Measurements from ENCODE around the gene OVOL3. TPM values are rescaled to one million over a fixed set of nuclear protein-coding genes. Genes with fewer than 3 reads are reported as not detected.

The OVOL3 gene
- not detected for total RNA-seq
- polyA plus RNA-seq = not detected

GRCh38 chr19:36110487-36111199 is at the start of gene OVOL3:
Gene OVOL3 (plus strand): TSS chr19:36111143. CDS start chr19:36111203, 60 bp downstream.
- H3K4me1 ChIP-seq (ENCODE audit: control insufficient read depth in 4 of 4, insufficient read depth in 4 of 4, low read length in 3 of 4) = peaks cover 5 to 14% (median 8%) of the 10 kb centered on the region in 4 donors
- H3K9ac ChIP-seq (ENCODE audit: low read depth in 1 of 2, low read length in 2 of 2) = no peak within 1 kb of the TSS
- H3K27ac ChIP-seq (ENCODE audit: low read depth in 1 of 2, low read length in 2 of 2) = no peak within 1 kb of the TSS
- H3K9me3 ChIP-seq (ENCODE audit: control insufficient read depth in 4 of 4, low read length in 3 of 4) = no peaks in the 10 kb centered on the region
- no peaks in the 10 kb centered on the region for H3K27me3 ChIP-seq (ENCODE audit: control insufficient read depth in 4 of 4, insufficient read depth in 4 of 4, low read length in 3 of 4)
- WGBS = 97% methylated on average over 1 of the region's 1 CpG
- H3K4me3 ChIP-seq (ENCODE audit: low read depth in 1 of 3, low read length in 3 of 3) = no peak within 1 kb of the TSS
- DNase-seq (ENCODE audit: low spot score) = no peak
- TF ChIP-seq HNF4A (conservative IDR thresholded peaks at IDR 0.05) = no peak
- TF ChIP-seq JUND (IDR thresholded peaks at IDR 0.05) = no peak
- TF ChIP-seq TAF1 (conservative IDR thresholded peaks at IDR 0.05) = no peak
- TF ChIP-seq NR2F2 (IDR thresholded peaks at IDR 0.05) = no peak
- peaks cover 0 to 17% (median 3%) of the 10 kb centered on the region in 4 donors for H3K36me3 ChIP-seq (ENCODE audit: control insufficient read depth in 4 of 4, insufficient read depth in 3 of 4, low read depth in 1 of 4, low read length in 3 of 4)

- TF ChIP-seq REST (IDR thresholded peaks at IDR 0.05) = no peak
- TF ChIP-seq NR2F2 (IDR thresholded peaks at IDR 0.05) = no peak
- no peak for TF ChIP-seq MAX (IDR thresholded peaks at IDR 0.05)
- TF ChIP-seq FOXA2 (IDR thresholded peaks at IDR 0.05) = no peak
- TF ChIP-seq RAD21 (IDR thresholded peaks at IDR 0.05) = no peak
- no peak for TF ChIP-seq EGR1 (IDR thresholded peaks at IDR 0.05; ENCODE audit: low read depth in 2 of 2)
- TF ChIP-seq RXRA (IDR thresholded peaks at IDR 0.05) = no peak
- TF ChIP-seq SP1 (IDR thresholded peaks at IDR 0.05) = no peak
- no peak for TF ChIP-seq HNF4A (conservative IDR thresholded peaks at IDR 0.05)
- TF ChIP-seq FOXA1 (IDR thresholded peaks at IDR 0.05) = no peak
- TF ChIP-seq ZBTB33 (IDR thresholded peaks at IDR 0.05) = no peak
- no peak for TF ChIP-seq YY1 (IDR thresholded peaks at IDR 0.05)
- TF ChIP-seq ATF3 (IDR thresholded peaks at IDR 0.05) = no peak
- no peak for TF ChIP-seq JUND (IDR thresholded peaks at IDR 0.05)
- no peak for TF ChIP-seq CTCF (IDR thresholded peaks at IDR 0.05; ENCODE audit: low read depth, low read length, missing input control)
- no peak for TF ChIP-seq GABPA (IDR thresholded peaks at IDR 0.05 in 1 of 2, conservative IDR thresholded peaks at IDR 0.05 in 1 of 2)
- no peak for TF ChIP-seq HNF4G (IDR thresholded peaks at IDR 0.05)
- no peak for TF ChIP-seq TAF1 (conservative IDR thresholded peaks at IDR 0.05)
- no peaks in the 10 kb centered on the region for H3K27me3 ChIP-seq (ENCODE audit: control insufficient read depth in 4 of 4, insufficient read depth in 4 of 4, low read length in 3 of 4)
- no peak overlapping the region for H3K9ac ChIP-seq (ENCODE audit: low read depth in 1 of 2, low read length in 2 of 2)
- DNase-seq (ENCODE audit: low spot score) = no peak
- peaks cover 0 to 16% (median 13%) of the 10 kb centered on the region in 4 donors for H3K4me1 ChIP-seq (ENCODE audit: control insufficient read depth in 4 of 4, insufficient read depth in 4 of 4, low read length in 3 of 4)
- H3K4me3 ChIP-seq (ENCODE audit: low read depth in 1 of 3, low read length in 3 of 3) = no peak overlapping the region
- WGBS = 97% methylated on average over 2 of the region's 2 CpGs
- no peak overlapping the region for H3K27ac ChIP-seq (ENCODE audit: low read depth in 1 of 2, low read length in 2 of 2)
- no peaks in the 10 kb centered on the region for H3K36me3 ChIP-seq (ENCODE audit: control insufficient read depth in 4 of 4, insufficient read depth in 3 of 4, low read depth in 1 of 4, low read length in 3 of 4)
- no peaks in the 10 kb centered on the region for H3K9me3 ChIP-seq (ENCODE audit: control insufficient read depth in 4 of 4, low read length in 3 of 4)
These were observed 49.6 kb upstream of the OVOL3 start for GRCh38 chr19:36061367-36061766.
